Hepatocyte (in vitro differentiated cells): ENCODE data around the gene KRTAP10-1.

ENCODE experiments used
- EZH2 ChIP-seq: fragments of 200-600 bp; sonication (generic); IDR thresholded peaks from 2 replicates; pipeline ENCODE4 v1.6.1; 2016; ENCODE audit warnings: antibody characterized with exemption, mild to moderate bottlenecking, borderline replicate concordance
- EZH2phosphoT487 ChIP-seq: fragments of 200-600 bp; sonication (generic); IDR thresholded peaks from one replicate; pipeline ENCODE4 v1.6.1; 2018; ENCODE audit warnings: antibody characterized with exemption, mild to moderate bottlenecking, low read depth, moderate library complexity; ENCODE audit not compliant: unreplicated experiment, severe bottlenecking
- TF ChIP-seq, protein P1 (sequence below): fragments of 200-600 bp; sonication (generic); IDR thresholded peaks from 2 replicates; pipeline ENCODE4 v1.5.1; 2016; ENCODE audit warnings: antibody characterized with exemption, mild to moderate bottlenecking; ENCODE audit not compliant: poor library complexity

GRCh38 chr21:44581158-44581557, 41.2 kb upstream of the KRTAP10-1 start:
- no peak for TF ChIP-seq EZH2
- TF ChIP-seq, protein P1, sequence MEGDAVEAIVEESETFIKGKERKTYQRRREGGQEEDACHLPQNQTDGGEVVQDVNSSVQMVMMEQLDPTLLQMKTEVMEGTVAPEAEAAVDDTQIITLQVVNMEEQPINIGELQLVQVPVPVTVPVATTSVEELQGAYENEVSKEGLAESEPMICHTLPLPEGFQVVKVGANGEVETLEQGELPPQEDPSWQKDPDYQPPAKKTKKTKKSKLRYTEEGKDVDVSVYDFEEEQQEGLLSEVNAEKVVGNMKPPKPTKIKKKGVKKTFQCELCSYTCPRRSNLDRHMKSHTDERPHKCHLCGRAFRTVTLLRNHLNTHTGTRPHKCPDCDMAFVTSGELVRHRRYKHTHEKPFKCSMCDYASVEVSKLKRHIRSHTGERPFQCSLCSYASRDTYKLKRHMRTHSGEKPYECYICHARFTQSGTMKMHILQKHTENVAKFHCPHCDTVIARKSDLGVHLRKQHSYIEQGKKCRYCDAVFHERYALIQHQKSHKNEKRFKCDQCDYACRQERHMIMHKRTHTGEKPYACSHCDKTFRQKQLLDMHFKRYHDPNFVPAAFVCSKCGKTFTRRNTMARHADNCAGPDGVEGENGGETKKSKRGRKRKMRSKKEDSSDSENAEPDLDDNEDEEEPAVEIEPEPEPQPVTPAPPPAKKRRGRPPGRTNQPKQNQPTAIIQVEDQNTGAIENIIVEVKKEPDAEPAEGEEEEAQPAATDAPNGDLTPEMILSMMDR = no peak
- no peak for TF ChIP-seq EZH2phosphoT487
